22Rv1 (cell line): ENCODE measurements around the gene KRTAP9-4.
"Not testable (repeated sequence)": the region's sequence is repeated elsewhere in the genome, so short reads cannot be mapped to it uniquely, and the experiment has no call there.

Experiments used
- H3K27ac ChIP-seq: fragments of 450-650 bp; 2 replicates; pipeline ENCODE4 v1.5.1; 2017
- ZFX ChIP-seq: fragments of 450-650 bp; IDR thresholded peaks from 2 replicates; pipeline ENCODE4 v1.6.1; 2017; ENCODE audit warnings: antibody characterized with exemption, borderline replicate concordance
- TF ChIP-seq, protein P1 (sequence below): fragments of 450-650 bp; IDR thresholded peaks from 2 replicates; pipeline ENCODE4 v1.5.1; 2017; ENCODE audit warnings: mild to moderate bottlenecking

Gene KRTAP9-4

DNA sequence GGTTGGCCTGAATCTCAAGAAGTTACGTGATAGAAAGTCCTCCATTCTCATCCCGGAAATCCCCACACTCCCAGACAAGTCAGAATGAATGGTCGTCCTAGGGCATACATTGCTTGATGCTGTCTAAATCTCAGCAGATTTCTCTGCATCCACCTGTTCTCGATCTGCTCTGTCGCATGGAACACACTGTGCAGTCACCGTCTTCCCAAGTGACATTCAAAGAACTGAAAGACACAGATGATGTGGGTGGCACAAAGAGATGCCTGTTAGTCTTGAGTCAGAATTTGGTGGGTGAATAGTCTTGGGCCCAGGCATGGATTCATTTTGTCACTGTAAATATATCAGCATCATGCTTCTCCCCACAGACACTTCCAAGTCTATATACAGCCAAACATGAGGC lies 17.8 kb upstream of the KRTAP9-4 start:
- TF ChIP-seq, protein P1, sequence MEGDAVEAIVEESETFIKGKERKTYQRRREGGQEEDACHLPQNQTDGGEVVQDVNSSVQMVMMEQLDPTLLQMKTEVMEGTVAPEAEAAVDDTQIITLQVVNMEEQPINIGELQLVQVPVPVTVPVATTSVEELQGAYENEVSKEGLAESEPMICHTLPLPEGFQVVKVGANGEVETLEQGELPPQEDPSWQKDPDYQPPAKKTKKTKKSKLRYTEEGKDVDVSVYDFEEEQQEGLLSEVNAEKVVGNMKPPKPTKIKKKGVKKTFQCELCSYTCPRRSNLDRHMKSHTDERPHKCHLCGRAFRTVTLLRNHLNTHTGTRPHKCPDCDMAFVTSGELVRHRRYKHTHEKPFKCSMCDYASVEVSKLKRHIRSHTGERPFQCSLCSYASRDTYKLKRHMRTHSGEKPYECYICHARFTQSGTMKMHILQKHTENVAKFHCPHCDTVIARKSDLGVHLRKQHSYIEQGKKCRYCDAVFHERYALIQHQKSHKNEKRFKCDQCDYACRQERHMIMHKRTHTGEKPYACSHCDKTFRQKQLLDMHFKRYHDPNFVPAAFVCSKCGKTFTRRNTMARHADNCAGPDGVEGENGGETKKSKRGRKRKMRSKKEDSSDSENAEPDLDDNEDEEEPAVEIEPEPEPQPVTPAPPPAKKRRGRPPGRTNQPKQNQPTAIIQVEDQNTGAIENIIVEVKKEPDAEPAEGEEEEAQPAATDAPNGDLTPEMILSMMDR = no peak
- TF ChIP-seq ZFX = no peak

DNA sequence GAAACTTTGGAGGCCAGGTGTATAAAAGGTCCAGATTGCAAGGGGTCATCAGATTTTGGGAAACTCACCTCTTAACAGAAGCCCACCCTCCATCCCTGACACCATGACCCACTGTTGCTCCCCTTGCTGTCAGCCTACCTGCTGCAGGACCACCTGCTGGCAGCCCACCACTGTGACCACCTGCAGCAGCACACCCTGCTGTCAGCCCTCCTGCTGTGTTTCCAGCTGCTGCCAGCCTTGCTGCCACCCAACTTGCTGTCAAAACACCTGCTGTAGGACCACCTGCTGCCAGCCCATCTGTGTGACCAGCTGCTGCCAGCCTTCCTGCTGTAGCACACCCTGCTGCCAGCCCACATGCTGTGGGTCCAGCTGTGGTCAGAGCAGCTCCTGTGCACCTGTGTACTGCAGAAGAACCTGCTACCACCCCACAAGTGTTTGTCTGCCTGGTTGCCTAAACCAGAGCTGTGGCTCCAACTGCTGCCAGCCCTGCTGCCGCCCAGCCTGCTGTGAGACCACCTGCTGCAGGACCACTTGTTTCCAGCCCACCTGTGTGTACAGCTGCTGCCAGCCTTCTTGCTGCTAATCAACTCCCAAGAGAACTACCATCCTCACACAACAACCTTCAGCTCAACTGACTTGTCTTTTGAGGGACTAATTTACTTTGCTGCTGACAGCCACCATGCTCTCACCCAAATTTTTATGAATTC lies 16.9 kb upstream of the KRTAP9-4 start, which contains the start of gene KRTAP9-3:
TSS of gene KRTAP9-3 (plus strand) at position 51 of the 707 bp plus-strand sequence. CDS start at position 104, 53 bp downstream.
- H3K27ac ChIP-seq = not testable (repeated sequence)

More for the DNA sequence above, 17.8 kb upstream of the KRTAP9-4 start:
- no peak overlapping the region for H3K27ac ChIP-seq

DNA sequence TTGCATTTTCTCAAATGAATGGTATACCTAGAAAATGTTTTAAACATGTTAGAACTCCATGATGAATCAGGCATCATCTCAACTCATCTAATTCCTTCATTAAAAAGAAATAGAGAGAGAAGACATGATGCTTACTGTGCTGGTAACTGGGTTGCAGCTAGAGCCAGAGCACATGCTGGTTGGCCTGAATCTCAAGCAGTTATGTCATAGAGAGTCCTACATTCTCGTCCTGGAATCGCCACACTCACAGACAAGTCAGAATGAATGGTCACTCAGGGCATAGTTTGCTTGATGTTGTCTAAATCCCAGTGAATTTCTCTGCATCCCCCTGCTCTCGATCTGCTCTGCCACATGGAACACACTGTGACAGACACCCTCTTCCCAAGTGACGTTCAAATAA lies 12.4 kb upstream of the KRTAP9-4 start:
- H3K27ac ChIP-seq = not testable (repeated sequence)

DNA sequence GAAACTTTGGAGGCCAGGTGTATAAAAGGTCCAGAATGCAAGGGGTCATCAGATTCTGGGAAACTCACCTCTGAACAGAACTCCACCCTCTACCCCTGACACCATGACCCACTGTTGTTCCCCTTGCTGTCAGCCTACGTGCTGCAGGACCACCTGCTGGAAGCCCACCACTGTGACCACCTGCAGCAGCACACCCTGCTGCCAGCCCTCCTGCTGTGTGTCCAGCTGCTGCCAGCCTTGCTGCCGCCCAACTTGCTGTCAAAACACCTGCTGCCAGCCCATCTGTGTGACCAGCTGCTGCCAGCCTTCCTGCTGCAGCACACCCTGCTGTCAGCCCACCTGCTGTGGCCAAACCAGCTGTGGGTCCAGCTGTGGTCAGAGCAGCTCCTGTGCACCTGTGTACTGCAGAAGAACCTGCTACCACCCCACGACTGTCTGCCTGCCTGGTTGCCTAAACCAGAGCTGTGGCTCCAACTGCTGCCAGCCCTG lies 11.5 kb upstream of the KRTAP9-4 start, which contains the start of gene KRTAP9-8:
TSS of gene KRTAP9-8 (plus strand) at position 51 of the 489 bp plus-strand sequence. CDS start at position 104, 53 bp downstream.
- H3K27ac ChIP-seq = not testable (repeated sequence)

DNA sequence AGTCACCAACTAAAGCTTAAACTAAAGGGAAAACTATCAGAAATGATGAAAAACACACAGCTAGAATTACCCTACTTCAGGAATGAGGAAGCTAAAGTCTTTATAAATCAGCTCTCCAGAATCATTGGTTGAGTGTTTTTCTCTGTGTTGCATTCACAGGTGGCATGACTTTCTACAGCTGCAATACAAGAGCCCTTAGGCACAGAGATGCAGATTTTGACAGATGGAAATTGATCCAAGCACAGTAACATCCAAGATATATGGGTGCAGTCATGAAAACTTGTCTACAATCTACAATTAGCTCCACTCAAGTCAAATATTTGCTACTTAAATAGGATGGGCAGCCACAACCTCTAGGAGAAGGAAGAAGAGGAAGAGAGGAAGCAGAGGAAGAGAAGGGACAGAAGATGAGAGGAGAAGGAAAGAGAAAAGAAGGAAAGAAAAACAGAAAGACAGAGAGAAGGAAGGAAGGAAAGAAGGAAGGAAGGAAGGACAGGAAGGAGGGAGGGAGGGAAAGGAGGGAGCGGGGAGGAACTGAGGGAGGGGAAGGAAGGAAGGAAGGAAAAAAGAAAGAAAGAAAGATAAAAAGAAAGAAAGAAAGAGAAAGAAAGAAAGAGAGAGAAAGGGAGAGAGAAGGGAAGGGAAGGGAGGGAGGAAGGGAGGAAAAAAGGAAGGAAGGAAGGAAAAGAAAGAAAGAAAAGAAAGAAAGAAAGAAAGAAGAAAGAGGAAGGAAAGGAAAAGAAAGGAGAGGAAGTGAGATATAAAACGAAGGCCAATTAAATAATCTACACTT lies 2.3 kb upstream of the KRTAP9-4 start:
- H3K27ac ChIP-seq = not testable (repeated sequence)

DNA sequence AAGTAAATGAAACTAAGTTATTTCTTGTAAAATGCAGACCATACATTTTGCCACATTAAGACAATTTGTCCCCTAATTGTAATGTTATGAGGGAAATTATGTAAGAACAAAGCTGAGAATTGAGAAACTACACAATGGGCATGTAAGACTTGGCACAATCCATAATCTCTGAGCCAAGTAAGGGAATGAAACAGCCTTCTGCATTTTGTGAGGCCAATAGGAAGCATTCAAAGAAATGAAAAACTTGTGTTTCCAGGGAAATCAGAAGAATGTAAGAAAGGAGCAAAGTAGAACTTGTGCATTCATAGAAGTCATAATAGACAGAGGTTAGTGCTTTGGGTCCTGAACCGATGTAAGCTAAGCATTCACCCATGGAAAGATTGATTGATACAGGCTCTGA lies 1.8 kb downstream of the KRTAP9-4 start:
- TF ChIP-seq ZFX = no peak
- TF ChIP-seq, protein P1 = no peak
- no peak overlapping the region for H3K27ac ChIP-seq

DNA sequence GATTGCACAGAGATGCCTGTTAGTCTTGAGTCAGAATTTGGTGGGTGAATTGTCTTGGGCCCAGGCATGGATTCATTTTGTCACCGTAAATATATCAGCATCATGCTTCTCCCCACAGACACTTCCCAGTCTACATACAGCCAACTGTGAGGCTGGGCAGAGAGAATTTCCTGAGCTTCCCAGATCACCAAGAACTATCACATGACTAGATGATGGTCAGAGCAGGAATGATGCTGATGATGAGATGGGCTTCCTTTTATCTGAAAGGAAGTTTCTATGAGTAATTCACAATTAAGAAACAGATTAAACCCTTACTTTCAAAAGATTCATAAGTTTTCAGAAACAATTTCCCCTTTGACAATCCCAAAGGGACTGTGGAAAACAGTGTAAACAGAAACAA lies 5.4 kb downstream of the KRTAP9-4 start:
- TF ChIP-seq, protein P1 = no peak
- TF ChIP-seq ZFX = no peak
- no peak overlapping the region for H3K27ac ChIP-seq

DNA sequence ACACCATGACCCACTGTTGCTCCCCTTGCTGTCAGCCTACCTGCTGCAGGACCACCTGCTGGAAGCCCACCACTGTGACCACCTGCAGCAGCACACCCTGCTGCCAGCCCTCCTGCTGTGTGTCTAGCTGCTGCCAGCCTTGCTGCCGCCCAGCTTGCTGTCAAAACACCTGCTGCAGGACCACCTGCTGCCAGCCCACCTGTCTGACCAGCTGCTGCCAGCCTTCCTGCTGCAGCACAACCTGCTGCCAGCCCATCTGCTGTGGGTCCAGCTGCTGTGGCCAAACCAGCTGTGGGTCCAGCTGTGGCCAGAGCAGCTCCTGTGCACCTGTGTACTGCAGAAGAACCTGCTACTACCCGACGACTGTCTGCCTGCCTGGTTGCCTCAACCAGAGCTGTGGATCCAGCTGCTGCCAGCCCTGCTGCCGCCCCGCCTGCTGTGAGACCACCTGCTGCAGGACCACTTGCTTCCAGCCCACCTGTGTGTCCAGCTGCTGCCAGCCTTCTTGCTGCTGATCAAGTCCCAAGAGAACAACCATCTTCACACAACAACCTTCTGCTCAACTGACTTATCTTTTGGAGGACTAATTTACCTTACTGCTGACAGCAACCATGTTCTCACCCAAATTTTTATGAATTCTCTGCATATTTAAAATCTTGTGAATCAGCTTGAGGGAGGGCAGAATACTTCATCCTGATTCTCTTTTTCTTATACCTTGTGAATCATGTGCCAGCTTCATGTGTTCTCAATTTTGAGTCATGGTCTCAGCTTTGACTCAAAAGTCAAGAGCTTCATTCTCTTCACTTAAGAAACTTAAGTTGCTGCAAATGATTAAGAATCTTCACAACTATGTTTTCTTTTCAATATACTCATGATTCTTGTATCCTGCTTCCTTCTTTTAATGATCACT lies 6.1 kb downstream of the KRTAP9-4 start, which contains the start of gene KRTAP9-9:
TSS of gene KRTAP9-9 (plus strand) at position 4 of the 910 bp plus-strand sequence.
- H3K27ac ChIP-seq = not testable (repeated sequence)

DNA sequence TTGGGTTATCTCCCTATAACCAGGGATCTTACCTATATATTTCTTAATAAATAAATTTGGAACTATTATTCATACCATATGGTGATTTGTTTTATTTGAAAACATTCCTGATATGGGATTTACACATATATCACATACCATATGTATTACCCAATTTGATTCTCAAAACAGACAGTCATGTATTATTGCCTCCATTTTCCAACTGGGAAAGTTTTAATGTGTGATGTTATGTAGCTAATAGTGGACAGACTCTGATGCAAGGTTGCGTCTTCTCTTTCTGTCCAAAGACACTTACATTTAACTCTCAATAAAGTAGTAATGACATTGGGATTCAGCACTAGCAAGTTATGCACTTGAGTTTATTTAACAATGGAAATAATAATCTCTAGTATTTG lies 6.8 kb downstream of the KRTAP9-4 start:
- H3K27ac ChIP-seq = no peak overlapping the region
- TF ChIP-seq, protein P1 = no peak
- TF ChIP-seq ZFX = no peak
